NCI-H2171 (cell line): Measurements from ENCODE around the gene LRRC46.

Experiments
- DNase-seq: peaks from one replicate; lab custom pipeline; 2025; lab: John Stamatoyannopoulos, UW

Gene LRRC46

GRCh38 chr17:47831003-47831933 lies at the start of gene LRRC46, which contains the start of gene MRPL10:
TSS of gene LRRC46 (plus strand) at chr17:47831670. CDS start at chr17:47831990, 320 bp downstream.
TSS of gene MRPL10 (minus strand) at chr17:47831541. CDS start at chr17:47831511, 30 bp downstream.
- peak; percentile 90 for DNase-seq

GRCh38 chr17:47785538-47786123 lies 45.8 kb upstream of the LRRC46 start:
- DNase-seq = no peak

GRCh38 chr17:47789611-47790561 lies 41.6 kb upstream of the LRRC46 start:
- peak; percentile 64 for DNase-seq

GRCh38 chr17:47791025-47791424 lies 40.4 kb upstream of the LRRC46 start:
- no peak for DNase-seq

GRCh38 chr17:47792457-47792856 lies 39.0 kb upstream of the LRRC46 start:
- DNase-seq = no peak

- no peak for DNase-seq
These were observed 38.5 kb upstream of the LRRC46 start for GRCh38 chr17:47792979-47793378.

GRCh38 chr17:47797797-47798196 lies 33.7 kb upstream of the LRRC46 start:
- DNase-seq = no peak

- DNase-seq = no peak
These were observed 30.8 kb upstream of the LRRC46 start for GRCh38 chr17:47800686-47801085.

GRCh38 chr17:47801176-47801765 lies 30.2 kb upstream of the LRRC46 start:
- no peak for DNase-seq

- no peak for DNase-seq
These were observed 29.6 kb upstream of the LRRC46 start for GRCh38 chr17:47801906-47802305.

- peak; percentile 81 for DNase-seq
These were observed 29.0 kb upstream of the LRRC46 start for GRCh38 chr17:47802341-47803022.

- no peak for DNase-seq
These were observed 28.3 kb upstream of the LRRC46 start for GRCh38 chr17:47803201-47803600.

GRCh38 chr17:47803751-47804150 lies 27.7 kb upstream of the LRRC46 start:
- no peak for DNase-seq

GRCh38 chr17:47804461-47804860 lies 27.0 kb upstream of the LRRC46 start:
- DNase-seq = no peak

- DNase-seq = no peak
These were observed 25.2 kb upstream of the LRRC46 start for GRCh38 chr17:47806026-47806912.

GRCh38 chr17:47806913-47807255 lies 24.6 kb upstream of the LRRC46 start:
- no peak for DNase-seq

GRCh38 chr17:47807421-47807820 lies 24.0 kb upstream of the LRRC46 start:
- DNase-seq = no peak

GRCh38 chr17:47808036-47808829 lies 23.2 kb upstream of the LRRC46 start:
- no peak for DNase-seq

GRCh38 chr17:47808830-47809480 lies 22.5 kb upstream of the LRRC46 start:
- no peak for DNase-seq
